ENCODE data around the gene PCDHA5.

The PCDHA5 gene

DNA sequence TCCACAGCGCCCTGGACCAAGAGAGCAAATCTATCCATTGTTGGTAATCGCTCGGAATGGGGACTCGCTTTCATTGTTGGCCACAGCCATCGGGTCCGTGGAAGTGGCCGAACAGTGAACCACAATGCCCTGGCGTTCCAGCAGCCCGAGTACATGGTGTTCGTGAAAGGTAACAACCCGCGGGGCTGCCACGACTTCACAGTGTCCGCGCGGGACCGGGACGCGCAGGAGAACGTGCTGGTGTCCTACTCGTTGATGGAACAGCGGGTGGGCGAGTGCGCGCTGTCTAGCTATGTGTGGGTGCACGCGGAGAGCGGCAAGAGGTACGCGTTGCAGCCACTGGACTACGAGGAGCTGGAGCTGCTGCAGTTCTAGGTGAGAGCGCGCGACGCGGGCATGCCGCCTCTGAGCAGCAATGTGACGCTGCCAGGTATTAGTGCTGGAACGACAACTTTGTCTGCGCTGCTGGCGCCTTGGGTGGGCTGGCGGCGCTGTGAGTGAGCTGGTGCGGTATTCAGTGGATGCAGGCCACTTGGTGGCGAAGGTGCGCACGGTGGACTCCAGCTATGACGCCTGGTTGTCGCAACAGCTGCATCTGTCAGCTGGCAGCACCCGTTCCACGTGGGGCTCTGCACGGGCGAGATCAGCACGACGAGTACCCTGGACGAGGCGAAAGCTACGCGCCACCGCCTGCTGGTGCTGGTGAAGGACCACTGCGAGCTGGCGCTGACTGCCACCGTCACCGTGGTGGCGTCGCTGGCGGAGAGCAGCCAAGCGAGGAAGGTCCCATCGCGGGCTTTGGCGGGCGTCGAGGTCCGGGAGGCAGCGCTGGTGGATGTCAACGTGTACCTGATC lies 41.3 kb downstream of the PCDHA5 start:
- ATAC-seq: no peak
- DNase-seq: no peak

DNA sequence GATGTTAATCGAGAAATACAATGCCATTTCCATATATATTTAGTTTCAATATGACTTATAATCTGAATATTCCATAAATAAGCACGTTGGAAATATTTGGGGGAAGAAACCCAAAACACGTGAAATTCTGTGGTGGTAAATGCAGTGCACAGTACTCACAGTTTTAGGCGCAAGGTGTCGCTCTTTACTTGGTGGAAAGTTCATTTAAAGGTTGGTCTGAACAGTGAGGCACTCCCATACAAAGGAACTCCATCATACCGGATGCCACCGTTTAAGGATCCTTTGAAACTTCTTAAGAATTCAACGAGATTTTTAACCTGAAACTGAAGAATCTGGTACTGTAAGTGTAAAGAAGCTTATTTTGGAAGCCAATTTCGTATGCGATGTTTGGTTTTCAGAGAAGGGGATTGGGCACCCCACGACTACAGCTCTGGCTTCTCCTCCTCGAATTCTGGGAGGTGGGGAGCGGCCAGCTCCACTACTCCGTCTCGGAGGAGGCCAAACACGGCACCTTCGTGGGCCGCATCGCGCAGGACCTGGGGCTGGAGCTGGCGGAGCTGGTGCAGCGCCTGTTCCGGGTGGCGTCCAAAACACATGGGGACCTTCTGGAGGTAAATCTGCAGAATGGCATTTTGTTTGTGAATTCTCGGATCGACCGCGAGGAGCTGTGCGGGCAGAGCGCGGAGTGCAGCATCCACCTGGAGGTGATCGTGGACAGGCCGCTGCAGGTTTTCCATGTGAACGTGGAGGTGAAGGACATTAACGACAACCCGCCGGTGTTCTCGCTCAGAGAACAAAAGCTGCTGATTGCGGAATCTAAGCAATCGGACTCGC lies 47.5 kb downstream of the PCDHA5 start, which contains the start of gene PCDHA11:
Gene PCDHA11 (plus strand): TSS at position 237 of the 834 bp plus-strand sequence. CDS start 147 bp downstream, at position 384.
- DNase-seq: no peak
- ATAC-seq: no peak

DNA sequence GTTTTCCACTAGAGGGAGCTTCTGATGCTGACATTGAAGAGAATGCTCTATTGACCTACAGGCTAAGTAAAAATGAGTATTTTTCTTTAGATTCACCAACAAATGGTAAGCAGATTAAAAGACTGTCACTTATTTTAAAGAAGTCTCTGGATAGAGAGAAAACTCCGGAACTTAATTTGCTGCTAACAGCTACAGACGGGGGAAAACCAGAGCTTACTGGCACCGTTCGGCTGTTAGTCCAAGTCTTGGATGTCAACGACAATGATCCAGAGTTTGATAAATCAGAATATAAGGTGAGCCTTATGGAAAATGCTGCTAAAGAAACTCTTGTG lies 48.1 kb downstream of the PCDHA5 start:
- DNase-seq (no peak), ATAC-seq (no peak)

DNA sequence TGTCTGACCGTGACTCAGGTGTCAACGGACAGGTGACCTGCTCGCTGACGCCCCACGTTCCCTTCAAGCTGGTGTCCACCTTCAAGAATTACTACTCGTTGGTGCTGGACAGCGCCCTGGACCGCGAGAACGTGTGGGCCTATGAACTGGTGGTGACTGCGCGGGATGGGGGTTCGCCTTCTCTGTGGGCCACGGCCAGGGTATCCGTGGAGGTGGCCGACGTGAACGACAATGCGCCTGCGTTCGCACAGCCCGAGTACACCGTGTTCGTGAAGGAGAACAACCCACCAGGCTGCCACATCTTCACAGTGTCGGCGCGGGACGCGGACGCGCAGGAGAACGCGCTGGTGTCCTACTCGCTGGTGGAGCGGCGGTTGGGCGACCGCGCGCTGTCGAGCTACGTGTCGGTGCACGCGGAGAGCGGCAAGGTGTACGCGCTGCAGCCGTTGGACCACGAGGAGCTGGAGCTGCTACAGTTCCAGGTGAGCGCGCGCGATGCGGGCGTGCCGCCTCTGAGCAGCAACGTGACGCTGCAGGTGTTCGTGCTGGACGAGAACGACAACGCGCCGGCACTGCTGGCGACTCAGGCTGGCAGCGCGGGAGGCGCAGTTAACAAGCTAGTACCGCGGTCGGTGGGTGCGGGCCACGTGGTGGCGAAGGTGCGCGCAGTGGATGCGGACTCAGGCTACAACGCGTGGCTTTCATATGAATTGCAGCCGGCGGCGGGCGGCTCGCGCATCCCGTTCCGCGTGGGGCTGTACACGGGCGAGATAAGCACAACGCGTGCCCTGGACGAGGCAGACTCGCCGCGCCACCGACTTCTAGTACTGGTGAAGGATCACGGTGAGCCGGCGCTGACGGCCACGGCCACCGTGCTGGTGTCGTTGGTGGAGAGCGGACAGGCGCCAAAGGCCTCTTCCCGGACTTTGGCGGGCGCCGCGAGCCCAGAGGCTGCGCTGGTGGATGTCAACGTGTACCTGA lies 49.1 kb downstream of the PCDHA5 start:
- ATAC-seq (no peak), DNase-seq (no peak)
